ENCODE results near the gene QSOX1.

GRCh38 chr1:180221462-180221861, 66.8 kb downstream of the QSOX1 start:
- TF ChIP-seq GATA3 (IDR thresholded peaks at IDR 0.05; ENCODE audit: low read depth, low read length) (no peak), GATA2 (IDR thresholded peaks at IDR 0.05; ENCODE audit: low read depth, low read length) (no peak)

Data from SH-SY5Y (cell line).